HG03280 (cell line): ENCODE data around the gene EPSTI1.
"Not testable (repeated sequence)": the region's sequence is repeated elsewhere in the genome, so short reads cannot be mapped to it uniquely, and the experiment has no call there.

ENCODE experiments used
- ATAC-seq: cut with Tn5 transposase; IDR thresholded peaks from one replicate; pipeline ENCODE4 v1.9.1; 2021; ENCODE audit warnings: mild to moderate bottlenecking, moderate library complexity; ENCODE audit not compliant: unreplicated experiment

EPSTI1 gene

DNA sequence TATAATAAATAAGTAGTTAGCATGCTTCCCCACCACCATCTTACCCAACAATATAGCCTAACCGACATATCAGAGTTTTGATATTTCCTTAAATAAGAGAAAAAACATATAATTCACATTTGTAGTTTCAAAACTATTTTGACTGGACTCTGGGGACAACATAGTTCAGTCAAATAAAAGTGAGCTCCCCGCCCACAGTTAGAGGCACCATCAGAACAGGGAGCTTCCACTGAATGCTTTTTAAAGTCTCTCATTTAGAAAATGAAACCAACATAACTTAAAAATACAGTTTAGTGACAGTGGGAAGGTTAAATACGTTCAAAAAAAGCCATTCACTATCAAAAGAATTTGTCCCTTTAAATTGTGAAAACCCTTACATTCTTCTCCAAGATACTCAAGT, 92.8 kb downstream of the EPSTI1 start:
- ATAC-seq = no peak

DNA sequence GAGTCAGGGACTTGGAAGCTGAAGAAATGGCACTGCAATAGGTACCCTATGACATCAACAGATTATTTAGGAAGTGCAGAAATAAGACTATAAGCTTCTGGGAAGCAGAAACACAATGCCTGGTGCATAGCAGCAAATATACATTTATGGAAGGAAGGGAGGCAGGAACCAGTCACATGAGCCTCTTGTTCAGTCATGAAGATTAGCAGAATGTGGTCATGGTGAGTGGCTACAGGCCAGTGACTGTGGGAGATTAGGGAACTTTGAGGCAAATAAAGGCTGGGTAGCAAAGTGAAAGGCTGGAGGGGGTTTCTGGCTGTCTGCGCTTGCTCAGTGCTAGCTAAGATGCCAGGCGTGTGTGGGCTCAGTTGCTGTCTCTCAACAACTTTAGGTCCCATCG, 96.3 kb downstream of the EPSTI1 start:
- ATAC-seq = no peak

DNA sequence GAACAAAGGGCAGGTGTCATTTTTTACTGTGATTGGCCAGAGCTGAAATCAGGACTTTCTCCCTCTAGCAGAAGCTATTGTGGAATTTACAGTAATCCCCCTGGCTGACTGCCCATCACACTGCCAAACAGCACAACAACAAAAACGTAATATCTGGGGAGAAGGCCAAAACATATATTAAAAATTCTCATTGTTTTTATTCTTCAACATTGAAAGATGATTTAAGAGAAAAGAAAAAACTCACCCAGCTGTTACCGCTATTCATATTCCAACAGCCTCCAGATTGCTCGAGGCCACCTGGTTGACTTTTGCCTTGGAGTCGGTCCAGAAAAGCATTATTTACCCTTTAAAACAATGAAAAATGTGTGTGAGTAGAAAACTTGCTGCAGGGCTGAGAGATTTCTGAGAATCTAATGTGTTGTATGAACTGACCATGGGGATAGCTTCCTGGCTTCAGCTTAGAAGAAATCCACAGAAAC, 97.2 kb downstream of the EPSTI1 start:
- no peak for ATAC-seq

DNA sequence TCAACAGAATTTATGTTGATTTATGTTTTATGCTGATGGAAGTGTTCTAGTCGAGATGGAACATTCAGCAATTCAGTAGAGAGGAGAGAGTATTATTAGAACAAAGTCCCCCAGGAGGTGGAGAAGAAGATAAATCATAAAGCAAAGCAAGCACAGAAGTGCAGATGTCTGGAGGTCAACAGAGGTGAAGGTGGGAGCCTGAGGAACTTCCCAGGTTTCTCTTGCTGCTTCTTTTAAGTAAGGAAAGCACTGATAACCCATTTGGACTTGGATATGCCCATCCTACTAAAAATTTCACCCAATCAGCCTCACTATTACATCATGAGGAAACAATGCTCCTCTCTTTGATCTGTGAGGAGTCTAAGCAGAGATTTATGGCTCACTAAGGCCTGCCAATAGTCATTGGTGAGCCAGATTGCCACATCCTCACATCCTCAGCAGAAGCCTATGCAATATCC, 98.8 kb downstream of the EPSTI1 start:
- ATAC-seq = no peak

DNA sequence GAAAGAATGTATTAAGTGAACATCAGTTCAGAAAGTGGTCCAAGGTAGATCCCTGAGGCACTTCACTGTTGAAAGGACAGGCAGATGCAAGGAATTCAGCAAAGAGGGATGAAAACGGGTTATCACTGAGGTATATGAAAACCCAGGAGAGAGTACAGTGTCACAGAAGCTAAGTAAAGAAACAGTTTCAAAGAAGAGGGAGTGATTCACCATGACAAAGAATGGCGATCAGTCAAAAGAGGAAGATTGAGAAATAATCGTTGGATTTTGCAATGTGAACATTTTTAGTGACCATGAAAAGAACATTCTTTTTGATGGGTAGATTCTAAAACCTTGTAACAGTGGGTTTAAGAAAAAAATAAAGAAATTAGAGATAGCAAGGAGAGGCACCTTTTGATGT, 99.3 kb downstream of the EPSTI1 start:
- ATAC-seq = no peak

DNA sequence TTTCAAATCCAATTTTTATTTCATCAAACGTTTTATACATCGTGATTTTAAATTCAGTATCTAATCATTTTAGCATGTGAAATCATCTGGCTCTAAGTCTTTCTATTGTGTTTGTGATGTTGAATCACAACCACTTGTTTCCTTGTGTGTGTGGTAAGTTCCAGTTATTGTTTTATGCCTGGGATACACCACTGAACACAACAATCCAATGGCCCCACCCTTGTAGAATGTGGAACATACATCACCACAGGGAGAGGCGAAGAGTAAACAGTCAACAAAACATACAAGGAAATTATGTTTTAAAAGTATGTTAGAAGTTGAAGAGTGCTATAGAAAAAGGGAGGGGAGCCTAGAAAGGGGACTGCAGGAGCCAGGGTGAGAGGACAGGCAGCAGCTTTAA, 100.5 kb downstream of the EPSTI1 start:
- ATAC-seq = no peak

DNA sequence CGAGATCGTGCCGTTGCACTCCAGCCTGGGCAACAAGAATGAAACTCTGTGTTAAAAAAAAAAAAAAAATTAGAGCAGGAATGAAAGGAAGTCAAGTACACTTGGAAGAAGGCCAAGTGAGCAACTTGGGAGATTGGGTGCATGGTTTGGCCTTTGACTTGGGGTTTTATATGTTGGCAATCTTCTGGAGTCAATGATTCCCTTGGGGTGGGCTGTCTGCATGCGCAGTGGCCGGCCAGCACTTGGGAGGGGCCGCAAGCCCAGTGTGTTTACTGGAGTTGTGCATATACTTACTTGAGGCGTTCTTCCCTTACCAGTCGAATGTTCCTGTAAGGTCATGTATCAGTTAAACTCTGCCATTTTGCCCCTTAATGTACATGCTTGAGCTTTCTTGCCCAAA, 106.7 kb downstream of the EPSTI1 start:
- no peak for ATAC-seq

DNA sequence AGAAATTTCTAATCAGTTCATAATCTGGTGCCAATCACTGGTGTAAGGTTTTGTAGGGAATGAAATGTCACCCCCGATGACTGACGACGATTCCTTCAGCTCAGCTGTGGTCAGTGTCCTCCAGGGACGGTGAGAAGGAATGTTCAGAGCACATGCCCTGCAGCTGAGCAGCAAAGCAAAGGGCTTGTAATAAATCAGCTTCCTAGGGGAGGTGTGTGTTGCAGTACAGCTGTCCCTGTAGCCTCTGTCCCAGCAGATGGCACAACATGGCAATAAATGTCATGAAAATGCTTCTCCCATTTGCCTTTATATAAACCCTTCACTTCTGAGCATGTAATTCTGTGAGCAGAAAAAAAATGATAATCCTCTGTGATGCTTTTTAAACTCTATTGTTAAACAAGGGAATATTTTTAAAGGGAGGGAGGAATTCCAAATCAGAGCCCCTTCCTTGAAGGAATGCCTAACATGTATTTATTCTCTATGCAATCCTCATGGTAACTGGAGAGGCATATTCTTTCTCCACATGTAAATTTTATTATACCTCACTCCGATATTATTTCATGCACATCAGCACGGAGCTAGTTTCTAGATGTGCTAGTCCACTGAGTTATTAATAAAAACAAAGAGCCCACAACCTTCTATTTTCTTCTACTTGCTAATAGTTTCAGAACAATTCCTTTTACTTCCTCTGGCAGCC, 108.1 kb downstream of the EPSTI1 start:
- no peak for ATAC-seq

DNA sequence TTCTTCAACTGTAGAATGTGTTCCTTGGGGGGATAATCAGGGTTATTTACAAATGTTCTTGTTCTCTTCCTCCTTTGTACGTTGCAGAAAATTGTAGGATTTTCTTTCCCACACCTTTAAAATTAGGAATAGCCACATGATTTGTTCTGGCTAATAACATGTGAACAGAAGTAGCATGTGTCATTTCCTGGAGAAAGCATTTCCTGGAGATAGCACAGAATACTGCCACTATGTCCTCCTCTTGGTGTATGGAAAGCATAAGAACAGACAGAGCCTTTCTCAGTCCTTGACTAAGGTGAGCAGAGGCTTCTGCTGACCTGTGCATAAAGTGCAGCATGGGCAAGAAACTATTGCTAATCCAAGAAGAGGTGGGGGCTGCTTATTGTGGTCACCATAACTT, 108.9 kb downstream of the EPSTI1 start:
- ATAC-seq = no peak

DNA sequence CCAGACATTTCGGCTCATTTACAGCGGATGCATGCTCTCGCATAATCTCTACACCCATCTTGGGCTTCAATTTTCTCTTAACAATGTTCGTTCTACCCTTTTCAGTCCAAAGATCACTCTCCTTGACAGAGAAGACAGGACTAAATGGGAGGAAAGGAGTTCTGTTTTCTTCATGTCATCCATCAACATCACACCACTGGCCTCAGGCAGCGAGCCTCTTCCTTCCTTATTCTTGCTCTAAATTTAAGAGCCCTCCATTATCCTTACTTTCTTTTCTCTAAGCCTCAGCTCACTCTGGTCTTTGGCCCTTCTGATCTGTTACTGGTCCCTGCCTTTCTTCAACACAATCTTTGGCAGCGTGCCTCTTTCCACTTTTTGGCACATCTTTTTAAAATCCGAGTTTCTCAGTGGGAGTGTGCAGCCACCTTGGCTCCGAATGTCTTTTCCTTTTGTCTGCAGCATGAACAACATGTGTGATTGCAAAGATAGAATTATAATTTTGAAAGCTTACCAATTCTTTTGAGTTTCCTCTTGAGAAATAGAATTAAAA, 111.9 kb downstream of the EPSTI1 start:
- ATAC-seq = no peak

DNA sequence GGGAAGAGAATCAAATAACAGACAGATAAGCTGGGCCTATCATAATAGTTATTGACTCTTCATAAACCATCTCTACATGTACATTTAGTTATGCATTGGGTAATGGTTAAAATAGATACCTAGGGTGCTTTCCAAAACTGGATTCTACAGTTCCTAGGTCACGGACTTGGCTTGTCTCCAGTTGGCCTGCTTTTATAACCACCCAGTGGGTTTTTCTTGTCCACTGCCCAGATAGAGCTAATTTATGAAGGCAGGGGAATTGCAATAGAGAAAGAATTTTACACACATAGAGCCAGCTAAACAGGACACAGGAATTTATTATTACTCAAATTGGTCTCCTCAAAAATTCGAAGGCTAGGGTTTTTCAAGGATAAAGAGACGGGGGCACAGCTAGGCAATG, 113.3 kb downstream of the EPSTI1 start:
- ATAC-seq = no peak

DNA sequence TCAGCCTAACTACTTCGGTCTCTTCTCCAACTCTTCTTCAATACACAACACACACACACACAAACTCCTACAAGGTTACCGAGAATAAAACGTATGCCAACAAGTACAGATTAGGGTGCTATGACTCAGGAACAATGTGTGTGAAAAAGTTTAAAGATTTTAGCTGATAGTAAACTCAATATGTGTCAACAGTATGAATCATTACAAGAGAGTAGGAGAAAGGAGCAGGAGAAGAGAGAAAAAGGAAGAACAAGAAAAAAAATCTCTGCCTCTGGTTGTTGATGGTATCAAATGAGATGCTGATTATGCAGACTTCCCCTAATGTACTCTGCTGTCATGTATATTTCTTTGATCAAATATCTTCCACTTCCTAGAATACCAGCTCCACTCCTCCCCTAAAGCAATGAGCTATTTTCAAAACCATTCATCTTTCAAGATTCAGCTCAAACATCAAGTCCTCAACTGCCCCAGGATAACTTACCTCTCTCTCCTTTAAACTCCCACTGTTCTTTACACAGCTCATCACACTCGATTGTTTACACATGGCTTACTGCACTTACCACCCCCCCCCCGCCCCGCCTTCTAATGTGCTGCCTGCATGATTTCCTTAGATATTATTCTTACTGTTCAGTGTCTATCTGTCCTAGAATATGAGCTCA, 115.0 kb downstream of the EPSTI1 start:
- ATAC-seq = peak; percentile 19

DNA sequence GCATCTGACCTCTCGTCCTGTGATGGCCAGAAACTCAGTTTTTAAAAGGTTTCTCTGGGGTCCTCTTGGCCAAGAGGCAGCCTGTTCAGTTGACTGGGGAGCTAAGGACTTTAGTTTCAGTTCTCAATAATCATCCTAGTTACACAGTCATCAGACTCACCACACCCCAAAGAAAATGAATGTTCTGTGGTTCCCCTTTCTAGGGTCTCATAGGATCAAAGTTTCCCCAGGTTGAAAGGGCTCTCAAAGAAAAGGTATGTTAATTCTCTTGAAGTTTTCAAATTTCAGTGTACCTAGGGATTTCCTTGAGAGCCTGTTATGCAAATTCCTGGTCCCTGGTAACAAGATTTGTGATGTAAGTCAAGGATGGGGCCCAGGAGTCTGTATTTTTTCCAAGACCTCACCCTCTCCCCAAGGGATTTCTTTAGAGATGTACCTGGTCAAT, 115.7 kb downstream of the EPSTI1 start:
- ATAC-seq = peak; percentile 87

DNA sequence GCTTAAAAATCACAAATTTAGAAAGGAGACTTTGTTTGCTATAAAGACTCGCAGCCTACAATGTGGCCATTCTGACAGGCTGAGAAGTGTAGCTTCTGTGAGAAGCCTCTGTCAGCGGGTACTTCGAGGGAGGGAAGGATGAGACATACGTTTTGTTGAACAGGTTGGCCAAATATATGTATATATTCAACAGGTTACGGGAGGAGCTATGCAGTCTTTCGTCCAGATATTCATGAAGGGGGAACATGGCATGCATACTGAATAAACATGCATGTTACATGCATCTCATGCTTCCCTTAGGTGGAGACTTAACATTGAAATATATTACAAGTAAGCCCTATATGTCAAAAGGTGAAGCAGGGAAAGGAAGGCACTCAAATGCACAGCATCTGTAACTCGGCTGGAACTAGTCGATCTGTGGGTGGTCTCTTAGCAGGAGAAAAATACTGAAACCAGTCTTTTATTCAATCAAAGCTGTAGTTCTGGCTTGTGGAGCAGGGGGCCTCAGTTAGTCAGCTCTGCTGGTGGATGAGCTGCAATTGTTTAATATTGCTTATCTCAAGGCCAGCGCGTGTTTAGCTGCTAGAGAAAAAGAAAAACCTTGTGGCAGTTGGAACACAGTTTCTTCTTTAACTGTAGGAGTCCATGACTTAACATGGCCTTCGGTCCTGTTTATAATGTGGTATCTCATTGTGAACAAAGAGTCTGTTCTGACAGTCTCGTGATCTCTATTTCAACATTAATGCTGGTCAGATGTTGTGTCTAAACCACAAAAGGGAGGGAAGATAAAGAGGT, 116.4 kb downstream of the EPSTI1 start:
- ATAC-seq = peak; percentile 49

DNA sequence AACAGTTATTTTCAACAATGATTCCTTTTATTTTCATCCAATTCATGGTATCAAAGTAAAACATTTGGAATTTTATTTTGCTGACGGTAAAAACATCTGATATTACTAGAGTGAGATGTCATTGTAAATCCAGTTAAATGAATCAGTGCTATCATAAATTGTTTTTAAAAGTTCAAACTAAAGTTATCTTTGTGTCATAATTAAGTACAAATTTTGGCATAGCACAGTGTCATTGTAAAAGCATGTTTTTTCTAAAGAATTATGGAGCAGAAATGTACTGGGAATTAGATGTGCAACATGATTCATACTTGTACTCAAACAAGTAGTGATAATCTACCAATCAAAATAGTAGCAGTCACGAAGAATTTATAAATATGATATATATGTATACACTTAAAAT, 117.8 kb downstream of the EPSTI1 start:
- no peak for ATAC-seq

DNA sequence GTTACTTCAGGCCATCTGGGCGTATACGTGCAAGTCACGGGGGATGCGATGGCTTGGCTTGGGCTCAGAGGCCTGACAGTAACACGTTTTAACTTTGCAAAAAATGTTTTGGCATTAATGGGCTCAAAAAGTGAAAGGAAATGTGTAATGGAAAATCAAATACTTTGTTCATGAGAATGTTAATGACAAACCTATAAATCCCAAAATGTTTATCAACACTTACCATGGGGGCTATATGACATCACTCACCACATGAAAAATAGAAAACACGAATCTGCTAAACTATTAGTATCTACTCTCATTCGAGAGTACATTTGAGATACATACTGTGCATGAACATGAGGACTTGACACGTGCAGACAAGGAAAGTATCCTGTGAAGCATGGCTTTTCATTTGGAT, 119.0 kb downstream of the EPSTI1 start:
- ATAC-seq = no peak

DNA sequence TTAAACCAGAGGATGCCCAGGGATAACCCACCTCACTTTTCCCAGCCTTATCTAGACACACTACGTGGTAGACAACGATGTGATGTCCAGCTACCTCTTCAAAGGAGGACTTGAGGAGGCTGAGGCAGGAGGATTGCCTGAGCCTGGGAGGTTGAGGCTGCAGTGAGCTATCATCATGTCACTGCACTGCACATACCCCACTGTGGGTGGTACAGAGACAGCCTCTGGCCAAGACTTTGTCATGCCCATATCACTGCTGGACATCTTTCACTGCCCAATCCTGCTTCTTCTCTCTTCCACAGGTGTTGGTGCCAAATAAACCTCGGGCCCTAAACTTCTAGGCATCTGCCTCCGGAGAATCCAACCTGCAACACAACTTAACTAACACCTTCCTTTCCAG, 124.8 kb downstream of the EPSTI1 start:
- ATAC-seq = no peak

DNA sequence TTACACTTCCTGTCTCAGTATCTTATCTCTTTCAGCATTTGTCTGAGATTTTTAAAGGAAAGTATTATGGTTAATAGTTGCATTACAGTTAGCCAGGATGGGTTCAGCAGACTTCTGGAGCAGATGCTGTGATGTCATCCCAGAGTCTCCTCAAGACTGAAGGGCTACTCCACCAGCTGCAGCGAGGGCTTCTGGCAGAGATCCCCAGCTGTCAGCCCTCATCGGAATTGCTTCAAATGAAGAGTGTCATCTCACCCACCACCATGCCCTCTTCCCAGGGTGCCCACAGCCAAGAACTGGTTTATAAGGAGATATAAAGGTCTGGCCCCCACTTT, 126.3 kb downstream of the EPSTI1 start:
- ATAC-seq = no peak

DNA sequence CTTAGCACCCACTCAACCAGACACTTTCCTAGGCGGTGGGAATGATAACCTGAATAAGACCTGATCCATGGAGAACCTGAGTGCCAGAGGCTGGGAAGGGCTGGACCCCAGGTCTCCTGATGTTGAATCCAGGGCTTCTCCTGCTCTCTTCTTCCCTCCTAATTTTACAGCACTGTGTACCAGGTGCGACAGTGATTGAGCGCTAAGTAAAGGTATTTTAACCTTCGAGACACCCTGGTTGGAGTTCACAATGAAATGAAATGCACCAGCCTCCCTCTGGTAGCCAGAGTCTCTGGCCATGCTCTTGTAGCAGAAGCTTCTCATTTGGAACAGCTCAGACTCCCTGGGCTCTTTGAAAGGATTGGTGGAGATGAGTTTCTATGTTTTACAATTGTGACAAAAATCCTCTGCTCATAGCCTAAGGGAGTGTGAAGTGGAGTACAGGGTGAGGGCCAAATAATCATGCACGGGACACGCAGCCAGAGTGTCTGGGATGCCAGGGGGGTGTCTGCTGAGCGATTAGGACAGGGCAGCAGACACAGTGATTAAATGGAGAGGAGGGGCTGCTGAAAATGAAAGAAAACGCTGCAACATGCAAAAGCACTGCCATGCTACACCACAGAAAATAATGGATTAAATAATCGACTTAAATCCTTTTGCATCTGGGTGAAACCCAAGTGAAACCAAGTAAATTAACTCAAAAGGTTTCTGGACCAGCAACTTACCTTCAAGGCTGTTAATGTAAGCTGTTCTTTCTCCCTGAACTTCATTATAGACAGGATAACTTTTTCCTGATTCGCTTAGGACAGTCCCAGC, 126.9 kb downstream of the EPSTI1 start:
- ATAC-seq = no peak

DNA sequence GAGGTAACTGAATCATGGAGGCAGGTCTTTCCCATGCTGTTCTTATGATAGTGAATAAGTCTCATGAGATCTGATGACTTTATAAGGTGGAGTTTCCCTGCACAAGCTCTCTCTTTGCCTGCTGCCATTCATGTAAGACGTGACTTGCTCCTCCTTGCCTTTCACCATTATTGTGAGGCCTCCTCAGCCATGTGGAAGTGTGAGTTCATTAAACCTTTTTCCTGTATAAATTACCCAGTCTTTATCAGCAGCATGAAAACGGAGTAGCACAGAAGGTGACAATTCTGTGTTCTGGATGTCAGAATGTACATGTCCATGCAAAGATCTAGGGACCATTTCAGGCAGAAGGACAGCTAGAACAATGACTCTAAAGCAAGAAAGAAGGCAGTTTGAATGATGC, 129.7 kb downstream of the EPSTI1 start:
- ATAC-seq = not testable (repeated sequence)

DNA sequence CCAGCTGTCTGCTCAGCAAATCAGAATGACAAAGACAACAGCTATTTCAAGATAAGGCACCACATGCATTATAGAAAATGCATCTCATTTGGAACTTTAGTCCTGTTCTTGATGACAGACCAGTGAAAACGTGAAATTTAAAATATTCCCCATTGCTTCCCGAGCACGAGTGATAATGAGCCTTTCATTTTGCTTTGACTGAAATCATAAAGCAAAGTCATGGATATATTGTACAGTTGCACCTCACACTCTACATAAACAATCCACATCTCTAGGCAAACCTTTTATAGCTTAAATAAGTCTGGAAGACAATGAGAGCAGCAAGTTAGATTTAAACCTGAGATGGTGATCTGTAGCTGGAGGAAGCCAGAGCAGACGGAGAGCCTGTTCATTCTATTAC, 131.6 kb downstream of the EPSTI1 start:
- no peak for ATAC-seq
